ENCODE results near the gene BLTP3A. TPM values are rescaled to one million over a fixed set of nuclear protein-coding genes. Genes with fewer than 3 reads are reported as not detected.

The BLTP3A gene
- total RNA-seq, 1 experiment from 2014 or later, result 20.2 TPM

- Histone ChIP-seq H3K27me3 (ENCODE audit: control insufficient read depth, insufficient read depth, low read length) (no peaks in the 10 kb centered on the region), H3K36me3 (ENCODE audit: control insufficient read depth, insufficient read depth, low read length) (peaks cover 7% of the 10 kb centered on the region), H3K4me3 (ENCODE audit: low read depth in 2 of 2, low read length in 2 of 2) (no peak overlapping the region), H3K9me3 (ENCODE audit: control insufficient read depth, insufficient read depth, low read depth, low read length) (no peaks in the 10 kb centered on the region), H3K4me1 (ENCODE audit: control insufficient read depth, insufficient read depth, low read length) (no peaks in the 10 kb centered on the region), H3K27ac (ENCODE audit: low read length) (no peak overlapping the region)
- CTCF ChIA-PET, result no interaction called here
- POLR2A ChIA-PET, result no interaction called here
- ATAC-seq (no peak), DNase-seq (ENCODE audit: low read depth, low spot score) (no peak)
- intact Hi-C loops (cut with micrococcal nuclease; ENCODE audit: unreplicated experiment) (no loop called here), in situ Hi-C loops (cut with HindIII; ENCODE audit: low pct_unique_long_range_greater_than_20kb, low sequenced_read_pairs) (no loop called here)
- TF ChIP-seq SIN3A (IDR thresholded peaks at IDR 0.05; ENCODE audit: borderline replicate concordance, insufficient read depth, low read depth, low read length), result no peak
- TF ChIP-seq CTCF (IDR thresholded peaks at IDR 0.05), result no peak
- TF ChIP-seq TCF7L2 (IDR thresholded peaks at IDR 0.05; ENCODE audit: low read depth, low read length), result no peak
- no peak for TF ChIP-seq POLR2AphosphoS5 (IDR thresholded peaks at IDR 0.05; ENCODE audit: low read depth, low read length)
- TF ChIP-seq REST (IDR thresholded peaks at IDR 0.05; ENCODE audit: insufficient read depth in 1 of 2, low read depth in 2 of 2, low read length in 1 of 2), result no peak
- BruUV-seq (replicated peaks), result no TSS peak
Observed at GRCh38 chr6:34836451-34836850, 44.6 kb downstream of the BLTP3A start.

GRCh38 chr6:34837528-34837927 lies 45.6 kb downstream of the BLTP3A start:
- POLR2A ChIA-PET, result no interaction called here
- DNase-seq (ENCODE audit: low read depth, low spot score), result no peak
- CTCF ChIA-PET, result no interaction called here
- no peaks in the 10 kb centered on the region for H3K4me1 ChIP-seq (ENCODE audit: control insufficient read depth, insufficient read depth, low read length)
- peaks cover 7% of the 10 kb centered on the region for H3K36me3 ChIP-seq (ENCODE audit: control insufficient read depth, insufficient read depth, low read length)
- no peak for TF ChIP-seq TCF7L2 (IDR thresholded peaks at IDR 0.05; ENCODE audit: low read depth, low read length)
- no peak for TF ChIP-seq SIN3A (IDR thresholded peaks at IDR 0.05; ENCODE audit: borderline replicate concordance, insufficient read depth, low read depth, low read length)
- TF ChIP-seq POLR2AphosphoS5 (IDR thresholded peaks at IDR 0.05; ENCODE audit: low read depth, low read length), result no peak
- no peak for TF ChIP-seq CTCF (IDR thresholded peaks at IDR 0.05)
- no peak for TF ChIP-seq REST (IDR thresholded peaks at IDR 0.05; ENCODE audit: insufficient read depth in 1 of 2, low read depth in 2 of 2, low read length in 1 of 2)
- ATAC-seq, result no peak
- no peaks in the 10 kb centered on the region for H3K27me3 ChIP-seq (ENCODE audit: control insufficient read depth, insufficient read depth, low read length)
- no peak overlapping the region for H3K27ac ChIP-seq (ENCODE audit: low read length)
- intact Hi-C loops (cut with micrococcal nuclease; ENCODE audit: unreplicated experiment), result no loop called here
- no TSS peak for BruUV-seq (replicated peaks)
- H3K9me3 ChIP-seq (ENCODE audit: control insufficient read depth, insufficient read depth, low read depth, low read length), result no peaks in the 10 kb centered on the region
- no peak overlapping the region for H3K4me3 ChIP-seq (ENCODE audit: low read depth in 2 of 2, low read length in 2 of 2)
- in situ Hi-C loops (cut with HindIII; ENCODE audit: low pct_unique_long_range_greater_than_20kb, low sequenced_read_pairs), result no loop called here

Data from Panc1 (cell line).